PC-9 (cell line): ENCODE measurements around the gene FUT9. TPM values are rescaled to one million over a fixed set of nuclear protein-coding genes. Genes with fewer than 3 reads are reported as not detected.

Experiments
- BruUV-seq: library from RNA; stranded (reverse); fragments of 400-500 nt; replicated peaks from 2 replicates; lab custom pipeline; 2021; lab: Mats Ljungman, UMichigan
- CTCF ChIA-PET: fragments of 300-600 bp; sonication (Branson Sonifier 250); formaldehyde crosslinking; loops from one replicate; lab custom pipeline; 2022; ENCODE audit warnings: antibody characterized with exemption; lab: Charles Lee
- POLR2A ChIA-PET: fragments of 300-600 bp; sonication (Branson Sonifier 250); formaldehyde crosslinking; loops from one replicate; lab custom pipeline; 2022; ENCODE audit warnings: antibody characterized with exemption; ENCODE audit not compliant: unreplicated experiment; lab: Charles Lee
- DNase-seq, 2 experiments: peaks; one replicate each; pipeline versions ENCODE4 v3.0.0 to v3.0.0-alpha.2; 2015 to 2022; ENCODE audit warnings: mixed read lengths in 1 of 2
- H2AFZ ChIP-seq: fragments of 200-600 bp; sonication (generic); 2 replicates; pipeline ENCODE4 v1.8.1; 2017; ENCODE audit warnings: antibody characterized with exemption
- H3F3A ChIP-seq: fragments of 200-600 bp; sonication (generic); 2 replicates; pipeline ENCODE4 v1.8.1; 2017; ENCODE audit warnings: antibody characterized with exemption, mild to moderate bottlenecking, low read depth; ENCODE audit not compliant: insufficient read depth
- H3K27ac ChIP-seq: fragments of 200-600 bp; sonication (generic); 2 replicates; pipeline ENCODE4 v1.6.1; 2016; ENCODE audit warnings: mixed run types
- H3K27me3 ChIP-seq: fragments of 200-600 bp; sonication (generic); 2 replicates; pipeline ENCODE4 v1.6.1; 2016; ENCODE audit warnings: low read depth, mixed run types; ENCODE audit not compliant: insufficient read depth
- H3K36me3 ChIP-seq: fragments of 200-600 bp; sonication (generic); 2 replicates; pipeline ENCODE4 v1.6.1; 2016; ENCODE audit warnings: low read depth, mixed run types
- H3K4me1 ChIP-seq: fragments of 200-600 bp; sonication (generic); replicated peaks from 2 replicates; pipeline ENCODE4 v1.6.1; 2016; ENCODE audit warnings: mixed run types; ENCODE audit not compliant: insufficient read depth
- H3K4me2 ChIP-seq: fragments of 200-600 bp; sonication (generic); 2 replicates; pipeline ENCODE4 v1.6.1; 2017; ENCODE audit warnings: mixed run types
- H3K4me3 ChIP-seq: fragments of 200-600 bp; sonication (generic); 2 replicates; pipeline ENCODE4 v1.6.1; 2016; ENCODE audit warnings: mixed run types
- H3K79me2 ChIP-seq: fragments of 200-600 bp; sonication (generic); 2 replicates; pipeline ENCODE4 v1.6.1; 2017; ENCODE audit warnings: low read depth, mixed run types
- H3K9me2 ChIP-seq: fragments of 200-600 bp; sonication (generic); 2 replicates; pipeline ENCODE4 v1.8.1; 2017; ENCODE audit warnings: mild to moderate bottlenecking; ENCODE audit not compliant: insufficient read depth
- H3K9me3 ChIP-seq: fragments of 200-600 bp; sonication (generic); 2 replicates; pipeline ENCODE4 v1.8.1; 2016; ENCODE audit warnings: low read depth; ENCODE audit not compliant: insufficient read depth
- H4K20me1 ChIP-seq: fragments of 200-600 bp; sonication (generic); 2 replicates; pipeline ENCODE4 v1.8.1; 2017; ENCODE audit not compliant: insufficient read depth
- CTCF ChIP-seq: fragments of 200-600 bp; sonication (generic); conservative IDR thresholded peaks from 2 replicates; pipeline ENCODE4 v1.6.1; 2017; ENCODE audit warnings: mixed run types, antibody characterized with exemption, mild to moderate bottlenecking, moderate library complexity
- EZH2 ChIP-seq: fragments of 200-600 bp; sonication (generic); IDR thresholded peaks from 2 replicates; pipeline ENCODE4 v1.8.0; 2017; ENCODE audit warnings: antibody characterized with exemption, low read depth
- intact Hi-C: fragments of 100-400 bp; cut with micrococcal nuclease; formaldehyde crosslinking; loops from one replicate; pipeline ENCODE4 v1.10.0; 2022; ENCODE audit not compliant: unreplicated experiment
- total RNA-seq: library from RNA; stranded (reverse); gene quantifications from 2 replicates; pipeline ENCODE4 v1.2.3, GENCODE V29; 2021

The FUT9 gene
- total RNA-seq, 1 experiment from 2014 or later, result 6.9 TPM

- no peaks in the 10 kb centered on the region for H3K79me2 ChIP-seq
- no peaks in the 10 kb centered on the region for H3K27me3 ChIP-seq
- H3K4me2 ChIP-seq, result no peak overlapping the region
- intact Hi-C loops, result no loop called here
- no peak for TF ChIP-seq CTCF
- TF ChIP-seq EZH2, result no peak
- H3K4me1 ChIP-seq, result peaks cover 17% of the 10 kb centered on the region
- BruUV-seq, result no TSS peak
- no peaks in the 10 kb centered on the region for H3K9me2 ChIP-seq
- no peaks in the 10 kb centered on the region for H4K20me1 ChIP-seq
- no peak overlapping the region for H2AFZ ChIP-seq
- no peak overlapping the region for H3K4me3 ChIP-seq
- DNase-seq, result no peak
- POLR2A ChIA-PET, result no interaction called here
- CTCF ChIA-PET, result no interaction called here
- no peak overlapping the region for H3K27ac ChIP-seq
- H3K9me3 ChIP-seq, result no peaks in the 10 kb centered on the region
- H3F3A ChIP-seq, result peaks cover 8% of the 10 kb centered on the region; the same call in 1 of the 2 replicates
- H3K36me3 ChIP-seq, result no peaks in the 10 kb centered on the region
Measured at GRCh38 chr6:96184798-96185197, 169.0 kb downstream of the FUT9 start.

- Histone ChIP-seq H3F3A (peaks cover 8% of the 10 kb centered on the region; the same call in 1 of the 2 replicates), H3K4me2 (no peak overlapping the region), H3K9me2 (no peaks in the 10 kb centered on the region), H3K4me1 (peaks cover 17% of the 10 kb centered on the region), H3K4me3 (no peak overlapping the region), H3K79me2 (no peaks in the 10 kb centered on the region), H3K36me3 (no peaks in the 10 kb centered on the region), H3K27ac (no peak overlapping the region), H4K20me1 (no peaks in the 10 kb centered on the region), H2AFZ (no peak overlapping the region), H3K27me3 (no peaks in the 10 kb centered on the region), H3K9me3 (no peaks in the 10 kb centered on the region)
- intact Hi-C loops, result no loop called here
- ChIA-PET POLR2A (no interaction called here), CTCF (no interaction called here)
- TF ChIP-seq CTCF (no peak), EZH2 (no peak)
- no TSS peak for BruUV-seq
- no peak for DNase-seq
Measured at GRCh38 chr6:96186094-96186493, 170.3 kb downstream of the FUT9 start.

GRCh38 chr6:96186516-96187195 is 170.9 kb downstream of the FUT9 start:
- Histone ChIP-seq H3K27ac (peak overlapping the region; percentile 28; the same call in 1 of the 2 replicates), H3K9me3 (no peaks in the 10 kb centered on the region), H3K79me2 (no peaks in the 10 kb centered on the region), H3K4me1 (peaks cover 17% of the 10 kb centered on the region), H3K4me2 (peak overlapping the region; percentile 10), H3K4me3 (no peak overlapping the region), H2AFZ (no peak overlapping the region), H3F3A (peaks cover 8% of the 10 kb centered on the region; the same call in 1 of the 2 replicates), H3K27me3 (no peaks in the 10 kb centered on the region), H3K36me3 (no peaks in the 10 kb centered on the region), H4K20me1 (no peaks in the 10 kb centered on the region), H3K9me2 (no peaks in the 10 kb centered on the region)
- intact Hi-C loops, result no loop called here
- ChIA-PET CTCF (no interaction called here), POLR2A (no interaction called here)
- peak; percentile 6 to 62 for DNase-seq
- BruUV-seq, result no TSS peak
- TF ChIP-seq CTCF (no peak), EZH2 (no peak)
